HG03159 (cell line): Measurements from ENCODE around the gene ZNF609.
"Not testable (repeated sequence)": the region's sequence is repeated elsewhere in the genome, so short reads cannot be mapped to it uniquely, and the experiment has no call there.

Experiments
- ATAC-seq: cut with Tn5 transposase; IDR thresholded peaks from one replicate; pipeline ENCODE4 v1.9.1; 2021; ENCODE audit warnings: mild to moderate bottlenecking, moderate library complexity; ENCODE audit not compliant: unreplicated experiment

The ZNF609 gene

GRCh38 chr15:64618540-64618939, 158.2 kb downstream of the ZNF609 start:
- ATAC-seq, result no peak

DNA sequence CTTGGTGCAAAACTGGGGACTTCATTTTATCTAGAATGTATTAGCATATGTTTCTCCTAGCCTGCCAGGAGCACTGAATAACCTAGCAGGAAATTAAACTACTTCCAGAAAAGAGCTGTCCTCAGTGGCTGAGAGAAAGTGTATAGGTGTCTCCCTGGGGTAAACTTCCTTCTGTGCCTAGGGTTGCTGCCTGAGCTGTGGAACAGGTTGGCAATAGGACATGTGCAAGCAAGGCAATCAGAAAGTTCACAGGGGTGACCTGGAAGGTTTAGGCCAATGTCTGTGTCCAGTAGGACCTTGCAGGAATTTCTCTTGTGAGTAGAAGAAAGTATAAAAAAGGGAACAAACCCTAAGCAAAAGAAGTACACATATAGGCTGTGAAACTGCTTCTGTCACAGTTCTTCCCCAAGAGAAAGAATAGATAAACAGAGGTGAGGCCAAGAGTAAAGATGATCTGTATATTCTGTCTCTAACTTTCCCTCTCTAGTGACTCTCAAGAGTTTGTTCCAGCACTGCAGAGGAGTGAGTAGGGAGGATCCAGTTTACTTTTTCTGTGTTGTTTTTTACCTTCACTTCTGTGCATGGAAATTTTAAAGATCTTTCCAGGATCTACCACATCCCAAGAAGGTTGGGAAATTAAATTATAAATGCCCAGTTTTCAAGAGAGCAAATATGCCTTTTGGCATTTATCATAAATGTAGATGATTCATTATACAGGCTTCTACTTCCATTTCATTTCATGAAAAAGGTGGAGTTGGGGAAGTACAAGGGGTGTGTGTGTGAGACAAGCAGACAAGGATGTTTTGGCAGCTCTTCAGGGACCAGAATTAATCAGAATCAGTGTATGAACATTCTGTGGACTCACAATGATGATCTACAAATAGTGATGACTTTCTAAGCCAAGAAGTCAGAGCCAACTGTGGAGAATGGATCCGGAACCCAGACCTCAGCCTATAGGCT, 159.8 kb downstream of the ZNF609 start:
- ATAC-seq, result no peak

DNA sequence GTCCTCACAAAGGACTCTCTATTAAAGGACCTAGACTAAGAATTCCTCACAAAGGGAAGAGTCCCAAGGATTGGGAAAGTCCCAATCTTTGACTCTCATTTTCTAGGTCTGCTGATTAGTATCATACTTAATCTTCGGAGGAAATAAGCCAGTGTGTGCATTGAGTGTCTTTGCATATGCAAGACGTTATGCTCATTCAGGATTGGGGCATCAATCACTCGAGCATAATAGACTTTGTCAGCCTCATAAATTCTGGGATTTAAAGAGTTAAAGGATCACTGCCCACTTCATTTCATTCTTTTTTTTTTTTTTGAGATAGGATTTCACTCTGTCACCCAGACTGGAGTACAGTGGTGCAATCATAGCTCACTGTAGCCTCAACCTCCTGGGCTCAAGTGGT, 160.7 kb downstream of the ZNF609 start:
- ATAC-seq, result no peak

- ATAC-seq, result peak; percentile 60
Observed at GRCh38 chr15:64622410-64623260, 162.3 kb downstream of the ZNF609 start.

DNA sequence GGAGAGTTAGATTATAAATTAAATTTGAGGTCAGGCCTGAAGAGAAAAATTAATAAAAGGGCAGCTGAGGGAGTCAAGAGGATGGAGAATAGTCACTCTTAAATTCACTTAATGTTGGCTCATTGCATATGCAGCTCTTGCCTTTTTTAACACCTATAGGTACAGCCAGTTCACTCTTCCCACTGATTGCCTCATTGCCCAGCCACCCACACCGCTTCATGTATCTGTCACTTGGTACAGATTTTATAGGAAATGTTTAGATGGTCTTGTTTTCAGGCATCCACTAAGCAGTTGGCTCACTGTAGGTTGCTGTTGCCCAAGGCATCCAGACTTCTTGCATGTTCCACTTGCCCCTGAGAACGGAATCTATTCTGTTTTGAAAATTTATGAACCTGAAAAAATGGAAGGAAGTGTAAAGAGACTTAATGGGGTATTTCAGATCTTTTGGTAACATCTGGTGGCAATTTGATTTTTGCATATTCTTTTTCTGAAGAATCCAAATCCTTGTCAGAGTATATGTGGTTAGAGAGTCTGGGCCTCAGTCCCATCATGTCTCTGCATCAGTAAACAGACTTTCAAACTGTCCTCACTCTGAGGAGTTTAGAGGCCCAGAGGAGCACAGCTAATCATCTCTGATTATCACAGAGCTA, 163.1 kb downstream of the ZNF609 start:
- no peak for ATAC-seq

DNA sequence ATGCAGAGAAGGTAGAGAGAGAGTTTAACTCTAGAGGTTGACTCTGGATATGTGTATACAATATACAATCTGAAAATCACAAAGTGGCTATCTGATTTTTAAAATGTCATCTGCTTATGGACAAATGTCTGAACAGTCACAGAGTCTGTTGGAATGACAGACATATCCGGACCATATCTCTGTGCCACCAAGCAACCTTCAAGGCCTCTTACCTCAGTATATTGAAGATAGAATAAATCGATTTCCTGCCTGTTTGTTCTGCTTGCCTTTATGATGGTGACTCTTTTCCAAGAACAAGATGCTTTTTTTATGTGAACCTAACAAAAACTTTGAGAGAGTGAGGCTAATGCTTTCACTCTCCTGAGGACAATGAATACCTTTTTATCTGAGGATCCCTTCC, 163.9 kb downstream of the ZNF609 start:
- ATAC-seq, result no peak

DNA sequence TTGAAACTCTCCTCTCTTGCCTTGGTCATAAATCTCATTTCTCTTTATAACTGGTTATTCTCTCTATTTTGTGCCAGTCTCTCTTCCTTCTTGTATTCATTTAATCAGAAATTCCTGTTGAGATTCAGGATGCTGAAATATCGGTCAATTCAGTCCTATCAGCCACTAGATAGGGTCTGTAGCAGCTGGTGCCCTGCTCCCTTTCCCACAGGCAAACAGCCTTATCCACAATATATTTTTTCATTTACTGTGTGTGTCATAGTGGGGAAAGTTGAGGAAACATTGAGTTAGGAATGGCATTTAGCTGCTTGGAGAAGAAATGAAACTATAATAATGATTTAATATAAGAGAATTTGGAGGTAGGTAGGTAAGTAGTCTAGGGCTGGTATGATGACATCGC, 168.7 kb downstream of the ZNF609 start:
- ATAC-seq, result no peak

- no peak for ATAC-seq
Observed at GRCh38 chr15:64630396-64631107, 170.2 kb downstream of the ZNF609 start.

DNA sequence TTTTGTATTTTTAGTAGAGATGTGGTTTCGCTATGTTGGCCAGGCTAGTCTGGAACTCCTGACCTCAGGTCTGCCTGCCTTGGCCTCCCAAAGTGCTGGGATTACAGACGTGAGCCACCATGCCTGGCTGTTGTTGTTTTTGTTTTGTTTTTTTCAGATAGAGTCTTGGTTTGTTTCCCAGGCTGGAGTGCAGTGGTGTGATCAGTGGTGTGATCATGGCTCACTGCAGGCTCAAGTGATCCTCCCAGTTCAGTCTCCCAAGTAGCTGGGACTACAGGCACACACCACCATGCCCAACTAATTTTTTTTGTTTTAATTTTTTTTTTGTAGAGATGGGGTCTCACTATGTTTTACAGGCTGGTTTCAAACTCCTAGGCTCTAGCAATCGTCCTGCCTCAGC, 172.3 kb downstream of the ZNF609 start:
- not testable (repeated sequence) for ATAC-seq

DNA sequence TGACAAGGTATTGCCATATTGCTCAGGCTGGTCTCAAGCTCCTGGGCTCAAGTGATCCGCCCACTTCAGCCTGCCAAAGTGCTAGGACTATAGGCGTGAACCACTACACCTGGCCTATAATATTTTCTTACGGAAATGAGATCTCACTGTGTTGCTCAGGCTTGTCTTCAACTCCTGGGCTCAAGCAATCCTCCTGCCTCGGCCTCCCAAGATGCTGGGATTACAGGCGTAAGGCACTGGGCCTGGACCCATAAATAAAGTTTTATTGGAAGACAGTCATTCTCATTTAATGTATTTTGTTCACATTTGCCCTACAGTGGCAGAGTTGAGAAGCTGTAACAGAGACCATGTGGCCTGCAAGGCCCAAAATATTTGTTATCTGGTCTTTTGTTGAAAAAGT, 173.0 kb downstream of the ZNF609 start:
- ATAC-seq, result no peak

DNA sequence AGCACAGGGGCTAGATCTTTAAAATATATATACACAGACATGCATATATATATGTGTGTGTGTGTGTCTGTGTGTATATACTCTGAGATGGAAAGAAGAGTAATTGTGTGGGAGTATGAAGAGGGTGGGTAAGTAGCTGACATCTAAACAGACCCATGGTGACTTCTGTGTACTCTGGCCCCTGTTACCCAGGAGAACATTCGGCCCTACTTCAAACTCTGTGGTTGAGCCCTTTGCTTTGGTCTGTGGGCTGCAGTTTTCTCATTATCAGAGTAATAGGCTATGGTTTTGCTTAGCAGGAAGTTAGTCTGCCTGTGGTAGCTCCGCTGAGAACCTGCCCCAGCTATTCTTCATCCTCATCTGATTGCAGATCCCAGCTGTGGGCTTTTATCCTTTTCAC, 173.6 kb downstream of the ZNF609 start:
- peak; percentile 70 for ATAC-seq

DNA sequence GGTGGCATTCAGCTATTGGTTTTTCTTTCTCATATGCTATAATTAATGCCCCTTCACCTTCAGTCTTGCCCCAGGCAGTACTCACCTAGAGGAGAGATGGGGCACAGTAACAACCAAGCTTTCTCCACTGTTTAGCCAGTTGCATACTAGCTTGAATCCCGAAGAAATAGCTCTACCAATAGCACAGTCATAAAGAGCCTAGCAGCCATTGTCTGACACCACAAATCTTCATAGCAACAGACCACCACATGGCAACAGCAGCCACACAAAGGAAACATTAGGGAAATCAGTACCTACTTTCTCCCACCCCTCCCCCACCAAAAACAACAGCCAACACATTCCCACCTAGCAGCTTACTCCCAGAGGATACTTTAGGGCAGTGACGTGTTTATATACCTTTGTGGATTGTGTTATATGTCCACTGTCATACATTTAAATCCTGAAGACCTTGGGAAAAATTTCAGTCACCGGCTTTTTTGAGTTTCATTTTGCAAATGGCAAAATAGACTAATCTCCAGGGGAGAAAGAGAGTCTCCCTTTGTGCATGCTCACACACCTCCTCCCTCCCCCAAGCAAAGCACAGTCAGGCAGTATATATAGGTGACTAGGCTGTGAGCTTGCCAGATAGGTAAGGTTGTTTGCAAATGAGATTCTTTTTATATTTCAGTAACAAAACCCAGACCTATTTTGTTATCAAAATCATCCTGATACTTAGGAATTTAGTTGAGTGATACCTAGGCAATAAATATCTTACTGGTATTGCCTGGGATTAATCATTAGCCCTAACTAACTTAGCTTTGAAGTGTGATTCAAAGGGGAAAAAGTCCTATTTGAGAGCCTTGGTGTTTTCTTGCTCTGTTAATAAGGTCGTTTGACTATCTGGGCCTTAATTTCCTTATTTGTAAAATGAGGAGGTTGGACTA, 174.5 kb downstream of the ZNF609 start:
- ATAC-seq, result no peak

GRCh38 chr15:64635499-64636495, 175.4 kb downstream of the ZNF609 start:
- ATAC-seq, result no peak

DNA sequence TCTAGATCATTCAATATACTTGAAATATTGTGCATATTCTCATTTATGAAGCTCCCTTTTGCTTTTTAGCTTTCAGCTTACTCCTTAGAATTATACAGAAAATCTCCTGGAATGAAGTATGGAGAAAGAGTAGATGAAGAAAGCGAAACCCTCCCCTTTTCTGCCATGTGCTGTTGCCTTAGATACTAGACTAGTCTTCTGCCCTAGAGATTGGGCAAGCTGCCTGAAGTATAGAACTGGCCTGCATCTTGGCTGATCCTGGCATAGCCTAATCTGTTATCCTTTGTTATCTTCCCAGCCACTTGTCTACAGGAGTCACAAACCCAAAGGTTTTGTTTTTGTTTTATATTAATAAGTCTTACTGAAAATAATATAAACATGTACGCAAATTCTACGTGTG, 176.2 kb downstream of the ZNF609 start:
- no peak for ATAC-seq

- no peak for ATAC-seq
Observed at GRCh38 chr15:64637412-64637811, 177.0 kb downstream of the ZNF609 start.

GRCh38 chr15:64639744-64640143, 179.4 kb downstream of the ZNF609 start:
- not testable (repeated sequence) for ATAC-seq

DNA sequence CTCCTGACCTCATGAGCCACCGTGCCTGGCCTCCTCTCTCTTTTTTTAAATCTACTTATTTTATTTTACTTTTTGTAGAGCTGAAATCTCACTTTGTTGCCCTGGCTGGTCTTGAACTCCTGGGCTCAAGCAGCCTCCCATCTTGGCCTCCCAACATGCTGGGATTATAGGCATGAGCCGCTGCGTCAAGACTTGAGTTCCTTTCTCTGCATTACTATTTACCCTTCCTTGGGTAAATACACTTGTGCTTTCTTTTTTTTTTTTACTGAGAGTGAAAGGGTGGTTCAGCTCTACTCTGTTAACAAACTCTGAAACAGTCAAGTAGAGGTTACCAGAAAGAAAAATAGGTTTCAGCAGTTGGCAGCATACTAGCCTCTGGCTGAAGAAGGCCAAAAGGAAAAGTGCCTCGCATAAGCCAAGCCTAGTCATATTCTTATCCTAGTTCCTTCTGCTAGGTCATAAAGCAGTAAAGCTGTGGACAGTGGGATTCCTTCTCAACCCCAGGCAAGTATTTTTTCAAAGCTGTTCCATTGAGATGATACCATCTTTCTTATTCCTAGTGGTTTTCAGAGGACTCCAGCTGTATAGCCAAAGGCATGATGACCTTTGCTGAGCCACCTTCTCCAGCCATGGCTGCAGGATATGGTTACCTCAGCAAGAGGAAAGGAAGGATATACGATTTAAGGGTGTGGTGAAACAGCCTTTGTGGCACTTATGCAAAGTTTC, 179.9 kb downstream of the ZNF609 start:
- ATAC-seq, result no peak

DNA sequence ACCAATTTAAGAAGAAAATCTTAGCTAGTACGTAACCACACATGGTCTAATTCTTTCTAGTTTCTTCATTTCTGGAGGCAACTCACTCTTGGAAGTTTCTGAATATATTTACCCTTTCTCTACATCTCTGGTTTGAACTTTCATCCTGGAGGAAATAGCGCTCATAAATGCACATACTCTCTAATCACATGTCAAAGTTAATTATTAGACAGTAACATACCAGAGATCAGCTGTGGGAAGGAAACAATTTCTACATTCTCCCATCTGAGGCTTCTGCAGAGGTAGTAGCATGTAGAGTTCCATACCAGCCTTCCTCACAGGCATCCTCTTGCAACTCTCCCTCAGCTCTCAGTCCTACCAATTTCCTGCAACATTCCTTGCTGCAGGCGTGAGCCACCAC, 182.5 kb downstream of the ZNF609 start:
- no peak for ATAC-seq
